Measurements from ENCODE around the gene TEKTIP1. TPM values are rescaled to one million over a fixed set of nuclear protein-coding genes. Genes with fewer than 3 reads are reported as not detected.
A peak's percentile ranks its signal among the peaks of the same experiment; 100 is the strongest.
"Not testable (repeated sequence)": the region's sequence is repeated elsewhere in the genome, so short reads cannot be mapped to it uniquely, and the experiment has no call there.

The TEKTIP1 gene
- total RNA-seq, 2 experiments from 2014 or later: 1.2 to 2.2 TPM

DNA sequence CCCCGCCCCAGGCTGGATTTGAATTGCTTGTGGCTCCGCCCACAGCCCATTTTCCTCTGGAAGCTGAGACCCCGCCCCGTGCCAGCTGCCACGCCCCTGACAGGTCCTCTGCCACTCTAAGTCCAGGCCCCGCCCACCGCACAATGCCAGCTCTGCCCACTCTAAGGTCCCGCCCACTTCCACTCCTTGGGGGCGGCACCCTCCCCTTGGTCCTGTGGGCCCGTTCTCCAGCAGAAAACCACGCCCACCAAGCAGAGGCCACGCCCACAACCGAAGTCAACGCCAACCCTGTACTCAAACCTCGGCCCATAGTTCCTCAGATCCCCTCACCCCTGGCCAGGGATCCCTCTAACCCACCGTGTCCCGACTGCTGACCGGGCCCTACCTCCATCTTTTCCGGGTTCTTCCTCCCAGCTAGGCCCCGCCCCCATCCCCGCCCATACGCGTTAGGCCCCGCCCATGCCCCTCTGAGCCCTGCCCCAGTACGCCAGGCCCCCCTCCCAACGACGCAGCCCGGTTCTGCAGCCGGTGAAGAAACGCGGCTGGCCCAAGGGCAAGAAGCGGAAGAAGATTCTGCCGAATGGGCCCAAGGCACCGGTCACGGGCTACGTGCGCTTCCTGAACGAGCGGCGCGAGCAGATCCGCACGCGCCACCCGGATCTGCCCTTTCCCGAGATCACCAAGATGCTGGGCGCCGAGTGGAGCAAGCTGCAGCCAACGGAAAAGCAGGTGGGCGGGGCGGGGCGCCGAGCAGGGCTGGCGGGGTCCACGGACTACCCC is 35.1 kb downstream of the TEKTIP1 start:
- peak overlapping the region; percentile 78 for H3K4me3 Mint-ChIP-seq
- no peak overlapping the region for H3K27ac Mint-ChIP-seq
- peaks cover 11% of the 10 kb centered on the region for H3K36me3 Mint-ChIP-seq
- peak; percentile 92 for DNase-seq
- H3K9me3 Mint-ChIP-seq: no peaks in the 10 kb centered on the region
- peaks cover 7% of the 10 kb centered on the region for H3K4me1 Mint-ChIP-seq
- no peaks in the 10 kb centered on the region for H3K27me3 Mint-ChIP-seq

- Mint-ChIP-seq H3K27ac (no peak overlapping the region), H3K4me3 (no peak overlapping the region), H3K36me3 (peaks cover 11% of the 10 kb centered on the region)
Observed at GRCh38 chr19:3575260-3575741, 36.3 kb downstream of the TEKTIP1 start.

GRCh38 chr19:3575949-3576673 is 37.1 kb downstream of the TEKTIP1 start:
- peaks cover 11% of the 10 kb centered on the region for H3K36me3 Mint-ChIP-seq
- H3K27me3 Mint-ChIP-seq: no peaks in the 10 kb centered on the region
- H3K27ac Mint-ChIP-seq: no peak overlapping the region
- no peak for DNase-seq
- peaks cover 7% of the 10 kb centered on the region for H3K4me1 Mint-ChIP-seq
- H3K9me3 Mint-ChIP-seq: no peaks in the 10 kb centered on the region
- no peak overlapping the region for H3K4me3 Mint-ChIP-seq

More at GRCh38 chr19:3575260-3575741, 36.3 kb downstream of the TEKTIP1 start:
- peaks cover 7% of the 10 kb centered on the region for H3K4me1 Mint-ChIP-seq
- DNase-seq: no peak
- H3K9me3 Mint-ChIP-seq: no peaks in the 10 kb centered on the region
- no peaks in the 10 kb centered on the region for H3K27me3 Mint-ChIP-seq

GRCh38 chr19:3576696-3577443 is 37.9 kb downstream of the TEKTIP1 start:
- no peak overlapping the region for H3K27ac Mint-ChIP-seq
- no peak overlapping the region for H3K4me3 Mint-ChIP-seq
- no peaks in the 10 kb centered on the region for H3K27me3 Mint-ChIP-seq
- H3K4me1 Mint-ChIP-seq: peaks cover 7% of the 10 kb centered on the region
- DNase-seq: no peak
- no peaks in the 10 kb centered on the region for H3K9me3 Mint-ChIP-seq
- H3K36me3 Mint-ChIP-seq: peaks cover 11% of the 10 kb centered on the region

DNA sequence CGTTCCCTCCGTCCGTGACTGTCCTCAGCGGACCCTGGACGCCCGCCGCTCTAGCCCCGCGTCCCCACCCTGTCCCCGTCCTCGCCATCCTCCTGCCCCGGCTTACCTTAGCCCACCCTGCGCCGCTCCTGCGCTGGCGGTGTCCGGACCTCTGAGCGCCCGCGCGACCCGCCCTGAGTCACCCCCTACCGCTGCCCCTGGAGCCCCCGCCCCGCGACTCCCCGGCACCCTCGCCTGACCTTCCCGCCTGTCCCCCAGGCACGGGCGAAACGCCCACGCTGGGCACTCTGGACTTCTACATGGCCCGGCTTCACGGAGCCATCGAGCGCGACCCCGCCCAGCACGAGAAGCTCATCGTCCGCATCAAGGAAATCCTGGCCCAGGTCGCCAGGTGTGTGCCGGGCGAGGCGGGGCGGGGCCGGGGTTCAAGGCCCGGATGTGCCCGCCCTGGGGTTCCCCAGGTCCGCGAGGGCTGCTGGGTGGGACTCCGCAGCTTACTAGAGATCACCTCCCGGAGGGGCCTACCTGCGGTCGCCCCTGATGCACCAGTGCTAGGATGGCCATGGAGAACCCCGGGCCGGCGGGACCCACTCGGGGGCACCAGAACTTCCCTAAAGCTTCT is 38.9 kb downstream of the TEKTIP1 start:
- Mint-ChIP-seq H3K9me3 (no peaks in the 10 kb centered on the region), H3K36me3 (peaks cover 11% of the 10 kb centered on the region), H3K4me3 (no peak overlapping the region), H3K27ac (no peak overlapping the region), H3K4me1 (peaks cover 4% of the 10 kb centered on the region), H3K27me3 (no peaks in the 10 kb centered on the region)
- no peak for DNase-seq

DNA sequence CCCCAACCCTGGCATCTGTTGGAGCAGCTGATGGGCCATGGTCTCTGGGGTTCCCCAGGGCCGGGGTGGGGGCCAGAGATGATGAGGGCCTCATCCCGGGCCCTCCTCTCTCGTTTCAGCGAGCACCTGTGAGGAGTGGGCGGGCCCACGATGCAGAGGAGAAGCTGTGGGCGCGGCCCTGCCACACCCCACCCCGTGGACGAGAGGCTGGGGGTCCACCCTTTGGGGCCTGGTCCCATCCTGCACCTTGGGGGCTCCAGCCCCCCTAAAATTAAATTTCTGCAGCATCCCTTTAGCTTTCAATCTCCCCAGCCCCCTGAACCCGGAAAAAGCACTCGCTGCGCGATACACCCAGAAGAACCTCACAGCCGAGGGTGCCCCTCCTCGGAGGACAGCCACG is 39.4 kb downstream of the TEKTIP1 start:
- Mint-ChIP-seq H3K27me3 (no peaks in the 10 kb centered on the region), H3K36me3 (peaks cover 11% of the 10 kb centered on the region)

DNA sequence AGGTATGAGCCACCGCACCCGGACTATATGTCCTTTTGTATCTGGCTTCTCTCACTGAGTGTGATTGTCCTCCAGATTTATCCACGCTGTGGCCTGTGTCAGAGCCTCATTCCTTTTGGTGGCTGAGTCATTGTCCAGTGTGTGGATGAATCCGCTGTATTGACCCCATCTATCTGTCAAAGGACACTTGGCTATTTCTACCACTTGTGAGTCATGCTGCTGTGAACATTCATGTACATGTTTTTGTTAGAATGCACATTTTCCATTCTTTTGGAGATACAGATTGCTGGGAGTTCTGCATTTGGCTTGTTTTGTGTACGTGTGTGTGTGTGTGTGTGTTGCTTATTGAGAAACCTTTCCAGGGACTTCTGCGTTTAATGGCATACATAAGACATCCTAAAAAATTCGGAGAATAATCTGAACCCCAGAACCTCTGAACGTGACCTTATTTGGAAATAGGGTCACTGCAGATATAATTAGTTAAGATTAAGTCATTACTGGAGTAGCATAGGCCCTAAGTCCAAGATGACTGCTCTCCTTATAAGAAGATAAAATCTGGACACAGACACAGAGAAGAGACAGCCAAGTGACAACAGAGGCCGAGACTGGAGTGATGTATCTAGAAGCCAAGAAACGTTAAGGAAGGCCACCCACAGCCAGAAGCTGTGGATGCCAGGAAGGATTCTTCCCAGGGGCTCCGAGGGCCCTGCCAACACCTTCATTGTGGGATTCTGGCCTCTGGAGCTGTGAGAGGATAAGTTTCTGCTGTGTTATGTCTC is 41.4 kb downstream of the TEKTIP1 start:
- Mint-ChIP-seq H3K4me1 (no peaks in the 10 kb centered on the region), H3K27me3 (no peaks in the 10 kb centered on the region), H3K36me3 (peaks cover 1% of the 10 kb centered on the region), H3K9me3 (no peaks in the 10 kb centered on the region), H3K27ac (no peak overlapping the region), H3K4me3 (no peak overlapping the region)
- DNase-seq: no peak

More for the DNA sequence above, 39.4 kb downstream of the TEKTIP1 start:
- DNase-seq: no peak
- H3K4me1 Mint-ChIP-seq: peaks cover 4% of the 10 kb centered on the region
- H3K9me3 Mint-ChIP-seq: no peaks in the 10 kb centered on the region
- no peak overlapping the region for H3K4me3 Mint-ChIP-seq
- no peak overlapping the region for H3K27ac Mint-ChIP-seq

GRCh38 chr19:3581792-3582191 is 42.8 kb downstream of the TEKTIP1 start:
- not testable (repeated sequence) for H3K36me3 Mint-ChIP-seq, H3K4me1 Mint-ChIP-seq, H3K27ac Mint-ChIP-seq, H3K4me3 Mint-ChIP-seq, H3K9me3 Mint-ChIP-seq, DNase-seq, H3K27me3 Mint-ChIP-seq

- H3K27me3 Mint-ChIP-seq, H3K9me3 Mint-ChIP-seq, H3K36me3 Mint-ChIP-seq, H3K4me1 Mint-ChIP-seq, H3K4me3 Mint-ChIP-seq, DNase-seq, H3K27ac Mint-ChIP-seq: not testable (repeated sequence)
Observed at GRCh38 chr19:3584036-3584802, 45.2 kb downstream of the TEKTIP1 start.

DNA sequence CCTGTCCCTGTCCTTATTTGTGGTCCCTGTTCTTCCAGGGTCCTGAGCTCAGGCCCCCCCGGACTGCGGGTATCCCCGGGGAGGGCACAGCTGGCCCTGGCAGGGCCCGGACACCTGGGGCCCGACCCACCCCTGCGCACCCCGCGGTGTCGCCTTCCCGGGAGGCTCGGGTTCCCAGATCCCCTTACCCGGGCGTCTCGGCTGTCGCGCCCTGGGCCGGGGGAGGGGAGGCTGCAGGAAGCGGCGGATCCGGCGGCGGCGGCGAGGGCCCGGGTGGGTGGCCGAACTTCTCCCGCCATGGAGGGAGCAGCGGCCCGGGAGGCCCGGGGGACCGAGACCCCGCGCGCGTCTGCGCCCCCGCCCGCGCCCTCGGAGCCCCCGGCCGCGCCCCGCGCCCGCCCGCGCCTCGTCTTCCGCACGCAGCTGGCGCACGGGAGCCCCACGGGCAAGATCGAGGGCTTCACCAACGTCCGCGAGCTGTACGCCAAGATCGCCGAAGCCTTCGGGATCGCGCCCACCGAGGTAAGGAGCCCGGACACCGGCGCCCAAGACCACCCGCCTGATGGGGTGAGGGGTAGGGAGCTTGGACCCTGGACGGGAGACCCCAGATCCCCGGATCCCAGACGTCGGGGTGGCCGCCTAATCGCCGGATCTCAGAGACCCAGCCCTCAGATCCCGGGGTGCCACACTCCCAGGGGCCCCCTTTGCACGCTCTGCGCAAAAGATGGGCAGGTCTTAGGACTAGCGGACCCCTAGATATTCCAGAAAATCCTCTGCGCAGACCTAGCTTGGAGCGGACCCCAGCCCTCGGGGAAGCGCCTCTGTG is 46.5 kb downstream of the TEKTIP1 start, which contains the start of gene GIPC3:
GIPC3 (plus strand) TSS at position 178 of the 826 bp plus-strand sequence; CDS start at position 298, 120 bp downstream.
- no peaks in the 10 kb centered on the region for H3K9me3 Mint-ChIP-seq
- no peaks in the 10 kb centered on the region for H3K27me3 Mint-ChIP-seq
- no peaks in the 10 kb centered on the region for H3K36me3 Mint-ChIP-seq
- DNase-seq: no peak
- no peaks in the 10 kb centered on the region for H3K4me1 Mint-ChIP-seq
- H3K27ac Mint-ChIP-seq: no peak within 1 kb of the TSS
- H3K4me3 Mint-ChIP-seq: no peak within 1 kb of the TSS

- H3K4me3 Mint-ChIP-seq: no peak overlapping the region
Observed at GRCh38 chr19:3586127-3586626, 47.2 kb downstream of the TEKTIP1 start.

DNA sequence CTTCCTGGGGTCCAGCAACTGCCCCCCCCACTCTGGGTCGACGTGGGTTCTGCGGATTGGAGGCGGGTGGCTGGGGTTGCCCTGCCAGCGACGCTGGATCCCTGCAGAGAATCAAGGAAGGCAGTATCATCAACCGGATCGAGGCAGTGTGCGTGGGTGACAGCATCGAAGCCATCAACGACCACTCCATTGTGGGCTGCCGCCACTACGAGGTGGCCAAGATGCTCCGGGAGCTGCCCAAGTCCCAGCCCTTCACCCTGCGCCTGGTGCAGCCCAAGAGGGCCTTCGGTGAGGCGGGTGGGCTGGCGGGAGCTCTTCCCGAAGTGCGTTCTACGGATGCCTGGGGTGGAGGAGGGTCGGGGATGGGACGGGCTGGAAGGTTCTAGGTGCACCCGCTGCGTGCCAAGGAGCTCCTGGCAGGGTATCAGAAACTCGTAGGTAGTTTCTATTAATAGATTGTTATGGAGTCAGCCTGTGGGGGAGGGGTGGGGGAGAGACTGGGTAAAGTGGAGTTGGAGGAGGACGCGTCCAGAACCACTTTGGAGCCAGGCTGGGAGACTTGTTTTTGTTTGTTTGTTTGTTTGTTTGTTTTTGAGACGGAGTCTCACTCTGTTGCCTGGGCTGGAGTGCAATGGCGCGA is 47.9 kb downstream of the TEKTIP1 start:
- Mint-ChIP-seq H3K36me3 (no peaks in the 10 kb centered on the region), H3K9me3 (no peaks in the 10 kb centered on the region), H3K4me1 (no peaks in the 10 kb centered on the region), H3K4me3 (no peak overlapping the region), H3K27ac (no peak overlapping the region), H3K27me3 (no peaks in the 10 kb centered on the region)
- no peak for DNase-seq

More at GRCh38 chr19:3586127-3586626, 47.2 kb downstream of the TEKTIP1 start:
- H3K27me3 Mint-ChIP-seq: no peaks in the 10 kb centered on the region
- H3K9me3 Mint-ChIP-seq: no peaks in the 10 kb centered on the region
- DNase-seq: peak; percentile 43
- H3K4me1 Mint-ChIP-seq: no peaks in the 10 kb centered on the region
- H3K27ac Mint-ChIP-seq: no peak overlapping the region
- no peaks in the 10 kb centered on the region for H3K36me3 Mint-ChIP-seq
